Measurements from ENCODE around the gene SWT1.
"Not testable (repeated sequence)": the region's sequence is repeated elsewhere in the genome, so short reads cannot be mapped to it uniquely, and the experiment has no call there.

The SWT1 gene

DNA sequence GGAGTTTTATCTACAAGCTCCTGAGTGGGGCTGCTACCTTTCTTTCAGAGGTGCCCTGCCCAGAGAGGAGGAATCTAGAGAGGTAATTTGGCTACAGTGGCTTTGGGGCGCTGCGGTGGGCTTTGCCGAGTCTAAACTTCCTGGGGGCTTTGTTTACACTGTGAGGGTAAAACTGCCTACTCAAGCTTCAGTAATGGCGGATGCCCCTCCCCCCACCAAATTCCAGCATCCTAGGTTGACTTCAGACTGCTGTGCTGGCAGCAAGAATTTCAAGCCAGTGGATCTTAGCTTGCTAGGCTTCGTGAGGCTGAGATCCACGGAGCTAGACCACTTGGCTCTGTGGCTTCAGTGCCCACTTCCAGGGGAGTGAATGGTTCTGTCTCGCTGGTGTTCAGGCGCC, 43.9 kb downstream of the SWT1 start:
- TF ChIP-seq, protein P1, sequence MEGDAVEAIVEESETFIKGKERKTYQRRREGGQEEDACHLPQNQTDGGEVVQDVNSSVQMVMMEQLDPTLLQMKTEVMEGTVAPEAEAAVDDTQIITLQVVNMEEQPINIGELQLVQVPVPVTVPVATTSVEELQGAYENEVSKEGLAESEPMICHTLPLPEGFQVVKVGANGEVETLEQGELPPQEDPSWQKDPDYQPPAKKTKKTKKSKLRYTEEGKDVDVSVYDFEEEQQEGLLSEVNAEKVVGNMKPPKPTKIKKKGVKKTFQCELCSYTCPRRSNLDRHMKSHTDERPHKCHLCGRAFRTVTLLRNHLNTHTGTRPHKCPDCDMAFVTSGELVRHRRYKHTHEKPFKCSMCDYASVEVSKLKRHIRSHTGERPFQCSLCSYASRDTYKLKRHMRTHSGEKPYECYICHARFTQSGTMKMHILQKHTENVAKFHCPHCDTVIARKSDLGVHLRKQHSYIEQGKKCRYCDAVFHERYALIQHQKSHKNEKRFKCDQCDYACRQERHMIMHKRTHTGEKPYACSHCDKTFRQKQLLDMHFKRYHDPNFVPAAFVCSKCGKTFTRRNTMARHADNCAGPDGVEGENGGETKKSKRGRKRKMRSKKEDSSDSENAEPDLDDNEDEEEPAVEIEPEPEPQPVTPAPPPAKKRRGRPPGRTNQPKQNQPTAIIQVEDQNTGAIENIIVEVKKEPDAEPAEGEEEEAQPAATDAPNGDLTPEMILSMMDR (IDR thresholded peaks at IDR 0.05): no peak
- no peak overlapping the region for H3K4me3 Mint-ChIP-seq
- peaks cover 63% of the 10 kb centered on the region for H3K36me3 Mint-ChIP-seq (ENCODE audit: low read depth)
- H3K9me3 Mint-ChIP-seq: peaks cover 52% of the 10 kb centered on the region
- no peak for DNase-seq
- no peak overlapping the region for H3K27ac Mint-ChIP-seq
- no peaks in the 10 kb centered on the region for H3K4me1 Mint-ChIP-seq
- no peaks in the 10 kb centered on the region for H3K27me3 Mint-ChIP-seq (ENCODE audit: low read depth, poor library complexity)

DNA sequence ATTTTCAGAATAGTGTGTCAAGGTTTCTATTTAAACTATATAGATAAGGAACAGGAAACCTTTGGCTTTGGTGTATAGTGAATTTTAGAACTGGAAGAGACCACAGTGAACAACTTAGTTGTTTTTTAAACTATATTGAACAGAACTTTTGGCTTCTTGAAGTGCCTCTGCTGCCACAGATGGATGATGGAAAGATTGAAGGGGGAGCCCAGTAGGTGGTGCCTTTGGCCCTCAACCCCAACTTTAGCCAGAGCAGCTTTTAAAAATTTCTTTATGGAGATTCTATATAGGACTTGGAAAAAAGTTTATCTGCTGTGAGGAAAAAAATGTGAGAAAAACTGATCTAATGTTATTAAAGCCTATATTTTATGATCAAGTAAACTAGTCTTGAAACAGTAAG, 50.2 kb downstream of the SWT1 start:
- H3K4me1 Mint-ChIP-seq: no peaks in the 10 kb centered on the region
- no peak overlapping the region for H3K4me3 Mint-ChIP-seq
- H3K36me3 Mint-ChIP-seq (ENCODE audit: low read depth): peaks cover 29% of the 10 kb centered on the region
- TF ChIP-seq, protein P1 (IDR thresholded peaks at IDR 0.05): no peak
- H3K27me3 Mint-ChIP-seq (ENCODE audit: low read depth, poor library complexity): no peaks in the 10 kb centered on the region
- H3K9me3 Mint-ChIP-seq: peaks cover 28% of the 10 kb centered on the region
- no peak overlapping the region for H3K27ac Mint-ChIP-seq
- no peak for DNase-seq

DNA sequence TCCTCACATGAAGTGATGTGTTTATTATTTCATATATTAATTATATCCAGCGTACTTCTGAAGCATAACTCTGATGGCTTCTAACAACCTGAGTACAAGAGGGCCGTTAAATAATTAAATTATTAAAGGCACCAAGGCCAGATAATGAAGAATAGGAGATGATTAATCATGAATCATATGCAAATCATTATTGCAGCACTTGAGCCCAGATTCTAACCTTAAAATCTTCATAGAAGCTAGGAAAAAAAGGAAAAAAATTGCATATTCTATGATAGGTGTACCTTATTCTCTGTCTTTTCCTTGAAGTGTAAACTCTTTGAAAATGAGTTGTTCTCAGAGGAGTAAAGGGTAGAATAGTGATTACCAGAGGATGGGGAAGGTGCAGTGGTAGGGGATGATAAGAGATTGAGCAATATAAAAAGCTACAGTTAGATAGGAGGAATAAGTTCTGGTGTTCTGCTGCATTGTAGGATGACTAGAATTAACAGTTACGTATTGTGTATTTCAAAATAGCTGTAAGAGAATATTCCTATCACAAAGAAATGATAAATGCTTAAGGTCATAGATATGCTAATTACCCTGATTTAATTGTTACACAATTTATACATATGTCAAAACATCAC, 51.1 kb downstream of the SWT1 start:
- DNase-seq: no peak
- H3K4me1 Mint-ChIP-seq: no peaks in the 10 kb centered on the region

DNA sequence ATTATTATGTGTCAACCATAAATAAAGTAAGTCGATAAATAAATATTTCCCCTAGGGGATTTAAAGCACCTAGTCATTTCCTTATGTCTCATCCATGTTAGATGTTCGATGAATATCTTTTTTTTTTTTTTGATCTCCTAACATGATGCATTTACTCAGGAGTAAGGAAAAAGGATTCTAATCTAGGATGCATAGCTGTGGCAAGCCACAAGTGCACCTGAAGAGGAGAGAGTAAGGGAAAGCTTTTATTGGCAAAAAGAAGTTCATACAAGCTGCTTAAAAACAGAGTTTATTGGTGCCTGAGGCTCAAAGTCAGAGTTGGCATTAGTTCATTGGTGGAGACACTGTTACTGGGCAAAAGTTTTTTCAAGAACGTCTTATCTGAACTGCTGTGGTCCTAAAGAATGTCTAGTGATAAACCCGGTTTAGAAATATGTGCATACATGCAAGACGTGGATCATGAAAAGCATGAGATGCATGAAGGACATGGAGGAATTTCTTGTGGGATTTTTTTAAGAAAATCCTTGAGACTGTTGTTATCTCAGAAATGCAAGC, 51.7 kb downstream of the SWT1 start:
- Mint-ChIP-seq H3K4me1 (no peaks in the 10 kb centered on the region), H3K27ac (no peak overlapping the region), H3K9me3 (peaks cover 31% of the 10 kb centered on the region), H3K4me3 (no peak overlapping the region), H3K27me3 (ENCODE audit: low read depth, poor library complexity) (no peaks in the 10 kb centered on the region), H3K36me3 (ENCODE audit: low read depth) (peaks cover 28% of the 10 kb centered on the region)
- DNase-seq: no peak
- TF ChIP-seq, protein P1 (IDR thresholded peaks at IDR 0.05): no peak

More for the DNA sequence above, 51.1 kb downstream of the SWT1 start:
- Mint-ChIP-seq H3K27ac (no peak overlapping the region), H3K27me3 (ENCODE audit: low read depth, poor library complexity) (no peaks in the 10 kb centered on the region), H3K4me3 (no peak overlapping the region), H3K36me3 (ENCODE audit: low read depth) (peaks cover 28% of the 10 kb centered on the region), H3K9me3 (peaks cover 31% of the 10 kb centered on the region)
- TF ChIP-seq, protein P1 (IDR thresholded peaks at IDR 0.05): no peak

DNA sequence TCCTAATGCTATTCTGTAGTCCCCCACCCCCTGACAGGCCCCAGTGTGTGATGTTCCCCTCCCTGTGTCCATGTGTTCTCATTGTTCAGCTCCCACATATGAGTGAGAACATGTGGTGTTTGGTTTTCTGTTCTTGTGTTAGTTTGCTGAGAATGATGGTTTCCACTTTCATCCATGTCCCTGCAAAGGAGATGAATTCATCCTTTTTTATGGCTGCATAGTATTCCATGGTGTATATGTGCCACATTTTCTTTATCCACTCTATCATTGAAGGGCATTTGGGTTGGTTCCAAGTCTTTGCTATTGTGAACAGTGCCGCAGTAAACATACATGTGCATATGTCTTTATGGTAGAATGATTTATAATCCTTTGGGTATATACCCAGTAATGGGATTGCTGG, 52.4 kb downstream of the SWT1 start:
- H3K9me3 Mint-ChIP-seq: peaks cover 31% of the 10 kb centered on the region
- not testable (repeated sequence) for H3K4me3 Mint-ChIP-seq, H3K27ac Mint-ChIP-seq

DNA sequence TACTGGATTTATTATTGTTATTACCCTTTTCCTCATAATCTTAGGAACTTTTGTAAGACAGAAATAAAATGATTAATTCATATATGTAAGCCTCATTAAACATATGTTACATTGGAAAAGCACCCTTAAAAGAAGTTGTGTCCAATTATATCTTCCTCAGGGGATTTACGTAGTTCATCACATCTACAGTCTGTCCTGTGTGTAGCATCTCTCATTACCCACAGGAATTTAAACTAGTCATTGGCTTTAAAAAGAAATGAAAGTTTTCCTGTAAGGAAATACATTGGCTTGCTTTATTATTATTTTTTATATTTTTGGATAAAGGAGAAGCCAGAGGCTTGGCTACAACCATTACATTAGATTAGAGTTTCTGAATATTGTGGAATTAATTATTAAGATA, 56.1 kb downstream of the SWT1 start:
- no peaks in the 10 kb centered on the region for H3K4me1 Mint-ChIP-seq
- no peak overlapping the region for H3K4me3 Mint-ChIP-seq
- DNase-seq: no peak

More for the DNA sequence above, 52.4 kb downstream of the SWT1 start:
- H3K4me1 Mint-ChIP-seq; H3K27me3 Mint-ChIP-seq (ENCODE audit: low read depth, poor library complexity); DNase-seq: not testable (repeated sequence)
- H3K36me3 Mint-ChIP-seq (ENCODE audit: low read depth): peaks cover 28% of the 10 kb centered on the region

More for the DNA sequence above, 56.1 kb downstream of the SWT1 start:
- Mint-ChIP-seq H3K9me3 (peaks cover 31% of the 10 kb centered on the region), H3K36me3 (ENCODE audit: low read depth) (peaks cover 34% of the 10 kb centered on the region), H3K27ac (no peak overlapping the region), H3K27me3 (ENCODE audit: low read depth, poor library complexity) (no peaks in the 10 kb centered on the region)
- TF ChIP-seq, protein P1 (IDR thresholded peaks at IDR 0.05): no peak
